HepG2 (cell line): ENCODE results near the gene ABHD17A. TPM values are rescaled to one million over a fixed set of nuclear protein-coding genes. Genes with fewer than 3 reads are reported as not detected.

ENCODE experiments used
- ARID5B ChIP-seq: IDR thresholded peaks from 2 replicates; pipeline ENCODE4 v1.4.0; 2020; ENCODE audit warnings: mild to moderate bottlenecking, missing genetic modification reagents
- ARNT2 ChIP-seq: sonication (generic); formaldehyde crosslinking; IDR thresholded peaks from 2 replicates; pipeline ENCODE4 v1.8.0; 2022; ENCODE audit warnings: mild to moderate bottlenecking, low read depth, missing genetic modification reagents, moderate library complexity
- CTCF ChIP-seq: sonication (generic); formaldehyde crosslinking; IDR thresholded peaks from 2 replicates; pipeline ENCODE4 v1.5.0; 2020; ENCODE audit warnings: mild to moderate bottlenecking, missing genetic modification reagents, moderate library complexity
- GPN1 ChIP-seq: sonication (generic); formaldehyde crosslinking; IDR thresholded peaks from 2 replicates; pipeline ENCODE4 v1.5.1; 2020; ENCODE audit warnings: missing genetic modification reagents, borderline replicate concordance
- JUNB ChIP-seq: sonication (generic); formaldehyde crosslinking; IDR thresholded peaks from 2 replicates; pipeline ENCODE4 v1.8.0; 2022; ENCODE audit warnings: missing genetic modification reagents, mild to moderate bottlenecking, borderline replicate concordance
- KDM3A ChIP-seq: IDR thresholded peaks from 2 replicates; pipeline ENCODE4 v1.6.1; 2018; ENCODE audit warnings: low read depth, missing compliant biosample characterization
- TRAFD1 ChIP-seq: sonication (generic); formaldehyde crosslinking; IDR thresholded peaks from 2 replicates; pipeline ENCODE4 v1.5.1; 2020; ENCODE audit warnings: missing genetic modification reagents, mild to moderate bottlenecking, borderline replicate concordance
- ZBTB7B ChIP-seq: sonication (generic); formaldehyde crosslinking; IDR thresholded peaks from 2 replicates; pipeline ENCODE4 v1.4.0; 2020; ENCODE audit warnings: missing genetic modification reagents
- ZNF691 ChIP-seq: sonication (generic); formaldehyde crosslinking; IDR thresholded peaks from 2 replicates; pipeline ENCODE4 v1.4.0; 2020; ENCODE audit warnings: missing genetic modification reagents, low read depth, mild to moderate bottlenecking, borderline replicate concordance
- polyA plus RNA-seq, 8 experiments: library from polyadenylated mRNA; depleted of rRNA in 3 of 8; stranded (reverse) in 7 of 8; unstranded in 1 of 8; fragments of >200 nt; fragmentation: Illumina TruSeq in 4 of 8; extraction: Trizol in 4 of 8; gene quantifications; 2 replicates each; pipeline versions ENCODE4 v1.2.1 to v1.2.3, GENCODE V29; 2011 to 2016; ENCODE audit warnings: low read depth in 4 of 8, missing spikeins in 1 of 8, mixed read lengths in 1 of 8; ENCODE audit not compliant: insufficient read depth in 1 of 8
- total RNA-seq, 5 experiments: library from RNA; depleted of rRNA; stranded (reverse); fragments of >200 nt; fragmentation: Illumina TruSeq; extraction: Trizol; gene quantifications; 2 replicates each; pipeline ENCODE4 v1.2.3, GENCODE V29; 2016; ENCODE audit warnings: low read depth in 1 of 5

Gene ABHD17A
- total and polyA plus RNA-seq, 2 of the 13 experiments (the other 11 are each of a cell fraction or from before 2014, with no cell fraction given) = 27.7 to 40.8 TPM

- TF ChIP-seq ARID5B (0 out of 2 replicates have a peak, but pooled peaks have one; percentile 20), JUNB (CRISPR knock-in tag) (no peak), CTCF (CRISPR knock-in tag) (peak; percentile 32; the same call in 1 of the 2 replicates), KDM3A (CRISPR knock-in tag) (0 out of 2 replicates have a peak, but pooled peaks have one; percentile 21), ZBTB7B (CRISPR knock-in tag) (peak; percentile 67), GPN1 (0 out of 2 replicates have a peak, but pooled peaks have one; percentile 33), TRAFD1 (no peak), ARNT2 (CRISPR knock-in tag) (no peak), ZNF691 (CRISPR knock-in tag) (0 out of 2 replicates have a peak, but pooled peaks have one; percentile 30)
These were observed 22.5 kb upstream of the ABHD17A start (continued) for GRCh38 chr19:1907563-1908363.
